Muscle of leg (tissue), 11 donors: Measurements from ENCODE around the gene ITIH1. TPM values are rescaled to one million over a fixed set of nuclear protein-coding genes. Genes with fewer than 3 reads are reported as not detected.
A peak's percentile ranks its signal among the peaks of the same experiment; 100 is the strongest.

Experiments
- DNase-seq: peaks from one replicate; pipeline ENCODE4 v3.0.0; 2013
- H3K27ac ChIP-seq: one replicate; pipeline ENCODE4 v1.5.1; 2013; ENCODE audit warnings: mild to moderate bottlenecking, low read length, control low read depth
- H3K27me3 ChIP-seq: one replicate; pipeline ENCODE4 v1.6.1; 2013; ENCODE audit warnings: low read length; ENCODE audit not compliant: control insufficient read depth, insufficient read depth
- H3K36me3 ChIP-seq: one replicate; pipeline ENCODE4 v1.6.1; 2013; ENCODE audit warnings: low read length; ENCODE audit not compliant: control insufficient read depth, insufficient read depth
- H3K4me1 ChIP-seq: one replicate; pipeline ENCODE4 v1.6.1; 2013; ENCODE audit warnings: low read length; ENCODE audit not compliant: control insufficient read depth, insufficient read depth
- H3K4me3 ChIP-seq: one replicate; pipeline ENCODE4 v1.5.1; 2013; ENCODE audit warnings: low read length, control low read depth
- H3K9me3 ChIP-seq: replicated peaks from 2 replicates; pipeline ENCODE4 v1.6.1; 2013; ENCODE audit warnings: low read depth, low read length; ENCODE audit not compliant: control insufficient read depth
- WGBS: methylation state at CpG from one replicate; pipeline ENCODE4 v1.1.5; 2013; ENCODE audit warnings: missing lambda C conversion rate; ENCODE audit not compliant: insufficient coverage; 5-methylcytosine and 5-hydroxymethylcytosine counted together
- polyA plus RNA-seq, 8 donors: library from polyadenylated mRNA; unstranded; fragments of 120-200 nt; gene quantifications; one replicate each; pipeline versions ENCODE4 v1.2.1 to v1.2.3, GENCODE V29; 2013; ENCODE audit warnings: inconsistent platforms in 1 of 8, low replicate concordance in 1 of 8; ENCODE audit not compliant: insufficient read length in 8 of 8, insufficient read depth in 1 of 8
- total RNA-seq: library from RNA; stranded (reverse); fragments of 120-200 nt; gene quantifications from one replicate; pipeline ENCODE4 v1.2.4, GENCODE V29; 2013

Gene ITIH1
- total and polyA plus RNA-seq, 9 donors, result 0.22 to 3.3 (median 1.5) TPM; not detected in 6

- H3K4me3 ChIP-seq, result no peak overlapping the region
- H3K4me1 ChIP-seq, result peaks cover 29% of the 10 kb centered on the region
- no peak overlapping the region for H3K27ac ChIP-seq
- DNase-seq, result no peak
- WGBS, result 86% methylated on average over 7 of the region's 7 CpGs
- no peaks in the 10 kb centered on the region for H3K27me3 ChIP-seq
- H3K36me3 ChIP-seq, result no peaks in the 10 kb centered on the region
- no peaks in the 10 kb centered on the region for H3K9me3 ChIP-seq
These were observed 12.9 kb downstream of the ITIH1 start for GRCh38 chr3:52790337-52790736.

DNA sequence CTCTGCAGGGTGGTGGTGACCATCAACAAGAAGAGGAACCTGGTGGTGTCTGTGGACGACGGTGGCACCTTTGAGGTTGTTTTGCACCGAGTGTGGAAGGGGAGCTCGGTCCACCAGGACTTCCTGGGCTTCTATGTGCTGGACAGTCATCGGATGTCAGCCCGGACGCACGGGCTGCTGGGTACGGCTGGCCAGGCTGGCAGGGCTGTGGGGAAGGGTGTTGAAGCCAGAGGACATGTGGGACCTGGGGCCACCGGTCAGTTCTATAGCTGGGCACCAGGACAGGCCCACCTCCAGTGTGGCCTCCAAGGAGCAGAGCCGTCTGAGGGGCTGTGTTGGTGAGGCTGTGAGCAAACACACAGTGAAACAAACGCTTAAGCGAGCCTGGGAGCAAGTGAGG lies 13.3 kb downstream of the ITIH1 start:
- H3K36me3 ChIP-seq, result no peaks in the 10 kb centered on the region
- H3K27ac ChIP-seq, result no peak overlapping the region
- H3K4me3 ChIP-seq, result no peak overlapping the region
- peaks cover 29% of the 10 kb centered on the region for H3K4me1 ChIP-seq
- no peaks in the 10 kb centered on the region for H3K27me3 ChIP-seq
- no peak for DNase-seq
- 82% methylated on average over 13 of the region's 13 CpGs for WGBS
- no peaks in the 10 kb centered on the region for H3K9me3 ChIP-seq

DNA sequence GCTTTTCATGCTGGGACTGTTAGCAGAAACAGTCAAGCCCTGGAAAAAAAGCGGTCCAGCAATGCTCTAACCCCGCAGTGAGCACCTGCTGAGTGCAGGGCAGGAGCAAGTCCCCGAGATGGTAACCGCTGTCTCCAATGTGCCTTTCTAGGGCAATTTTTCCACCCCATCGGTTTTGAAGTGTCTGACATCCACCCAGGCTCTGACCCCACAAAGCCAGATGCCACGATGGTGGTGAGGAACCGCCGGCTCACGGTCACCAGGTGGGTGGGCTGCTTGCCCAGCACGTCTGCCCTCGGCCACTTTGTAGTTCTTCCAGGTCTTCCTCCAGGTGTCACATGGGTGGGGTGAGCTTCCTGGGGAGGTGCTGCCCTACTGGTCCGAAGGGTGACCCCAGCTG lies 14.0 kb downstream of the ITIH1 start:
- no peak overlapping the region for H3K4me3 ChIP-seq
- H3K4me1 ChIP-seq, result peaks cover 29% of the 10 kb centered on the region
- H3K9me3 ChIP-seq, result no peaks in the 10 kb centered on the region
- WGBS, result 81% methylated on average over 11 of the region's 12 CpGs
- H3K27me3 ChIP-seq, result no peaks in the 10 kb centered on the region
- no peak for DNase-seq
- no peaks in the 10 kb centered on the region for H3K36me3 ChIP-seq
- H3K27ac ChIP-seq, result no peak overlapping the region

- WGBS, result 67% methylated on average over 4 of the region's 4 CpGs
- no peaks in the 10 kb centered on the region for H3K27me3 ChIP-seq
- H3K9me3 ChIP-seq, result no peaks in the 10 kb centered on the region
- H3K4me3 ChIP-seq, result no peak overlapping the region
- no peaks in the 10 kb centered on the region for H3K36me3 ChIP-seq
- H3K4me1 ChIP-seq, result peaks cover 29% of the 10 kb centered on the region
- DNase-seq, result no peak
- no peak overlapping the region for H3K27ac ChIP-seq
These were observed 14.5 kb downstream of the ITIH1 start for GRCh38 chr3:52791928-52792327.

DNA sequence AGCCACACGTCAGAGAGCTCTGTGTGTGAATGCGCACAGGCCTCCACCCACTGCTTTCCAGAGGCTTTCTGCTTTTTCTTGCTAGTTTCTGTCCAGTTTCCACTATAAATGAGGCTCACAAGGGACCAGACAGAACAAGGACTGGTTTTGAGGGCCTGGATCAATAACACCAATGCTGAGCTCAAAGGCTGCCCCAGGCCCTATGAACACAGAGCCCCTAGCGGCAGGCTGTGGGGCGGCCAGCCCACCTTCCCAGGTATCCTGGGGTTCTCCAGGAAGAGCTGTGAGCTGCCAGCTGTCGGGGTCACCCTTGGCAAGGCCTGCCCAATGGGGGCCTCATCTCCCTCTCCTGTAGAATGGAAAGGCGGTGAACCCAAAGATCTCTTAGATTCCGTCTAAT lies 15.0 kb downstream of the ITIH1 start:
- no peak overlapping the region for H3K4me3 ChIP-seq
- no peaks in the 10 kb centered on the region for H3K36me3 ChIP-seq
- H3K27ac ChIP-seq, result no peak overlapping the region
- H3K27me3 ChIP-seq, result no peaks in the 10 kb centered on the region
- WGBS, result 76% methylated on average over 6 of the region's 7 CpGs
- H3K9me3 ChIP-seq, result no peaks in the 10 kb centered on the region
- DNase-seq, result no peak
- H3K4me1 ChIP-seq, result peaks cover 29% of the 10 kb centered on the region

DNA sequence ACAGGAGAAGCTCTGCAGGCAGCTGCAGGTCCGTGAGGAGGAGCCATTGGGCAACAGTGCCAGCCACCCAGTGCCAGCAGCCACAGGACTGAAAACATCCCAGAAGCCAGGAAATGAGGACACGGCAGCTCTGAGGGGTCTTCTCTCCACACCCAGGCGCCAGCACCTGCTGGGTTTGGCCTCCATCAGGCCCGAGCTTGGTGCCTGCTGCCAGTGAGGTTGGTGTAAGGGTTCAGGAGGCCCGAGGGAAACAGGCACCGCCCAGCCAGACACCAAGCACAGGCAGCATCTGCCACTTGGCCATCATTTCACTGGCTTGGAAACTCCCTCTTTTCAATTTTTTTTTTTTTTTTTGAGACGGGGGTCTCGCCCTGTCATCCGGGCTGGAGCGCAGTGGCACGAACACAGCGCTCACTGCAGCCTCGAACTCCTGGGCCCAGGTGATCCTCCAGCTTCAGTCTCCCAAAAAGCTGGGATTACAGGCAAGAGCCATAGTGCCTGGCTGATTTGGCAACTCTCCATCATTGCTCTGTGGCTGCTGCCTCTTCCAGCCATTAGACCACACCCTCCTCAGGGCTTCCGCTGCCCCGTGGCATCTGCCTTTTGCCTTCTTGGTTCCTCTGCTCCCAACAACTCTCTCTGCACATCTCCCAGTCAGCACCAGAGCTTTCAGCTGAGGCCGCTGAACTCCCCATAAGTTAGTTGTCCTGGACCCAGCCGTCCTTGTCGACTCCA lies 15.7 kb downstream of the ITIH1 start:
- H3K4me3 ChIP-seq, result no peak overlapping the region
- peak; percentile 43 for DNase-seq
- no peaks in the 10 kb centered on the region for H3K36me3 ChIP-seq
- H3K4me1 ChIP-seq, result peaks cover 29% of the 10 kb centered on the region
- no peaks in the 10 kb centered on the region for H3K27me3 ChIP-seq
- H3K9me3 ChIP-seq, result no peaks in the 10 kb centered on the region
- 72% methylated on average over 14 of the region's 18 CpGs for WGBS
- no peak overlapping the region for H3K27ac ChIP-seq

GRCh38 chr3:52793702-52794611 lies 16.6 kb downstream of the ITIH1 start:
- H3K4me1 ChIP-seq, result peaks cover 29% of the 10 kb centered on the region
- H3K9me3 ChIP-seq, result no peaks in the 10 kb centered on the region
- H3K27ac ChIP-seq, result peak overlapping the region; percentile 13
- no peaks in the 10 kb centered on the region for H3K27me3 ChIP-seq
- H3K4me3 ChIP-seq, result no peak overlapping the region
- H3K36me3 ChIP-seq, result no peaks in the 10 kb centered on the region
- DNase-seq, result peak; percentile 31
- 57% methylated on average over 8 of the region's 9 CpGs for WGBS

GRCh38 chr3:52794612-52795099 lies 17.3 kb downstream of the ITIH1 start, which contains the start of gene ITIH3:
Gene ITIH3 (plus strand): TSS chr3:52794796. CDS start chr3:52794804, 8 bp downstream.
- WGBS, result 54% methylated on average over 10 of the region's 10 CpGs
- Histone ChIP-seq H3K9me3 (no peaks in the 10 kb centered on the region), H3K27me3 (no peaks in the 10 kb centered on the region), H3K4me1 (peaks cover 29% of the 10 kb centered on the region), H3K27ac (peak within 1 kb of the TSS; percentile 13), H3K36me3 (no peaks in the 10 kb centered on the region), H3K4me3 (no peak within 1 kb of the TSS)
- no peak for DNase-seq

DNA sequence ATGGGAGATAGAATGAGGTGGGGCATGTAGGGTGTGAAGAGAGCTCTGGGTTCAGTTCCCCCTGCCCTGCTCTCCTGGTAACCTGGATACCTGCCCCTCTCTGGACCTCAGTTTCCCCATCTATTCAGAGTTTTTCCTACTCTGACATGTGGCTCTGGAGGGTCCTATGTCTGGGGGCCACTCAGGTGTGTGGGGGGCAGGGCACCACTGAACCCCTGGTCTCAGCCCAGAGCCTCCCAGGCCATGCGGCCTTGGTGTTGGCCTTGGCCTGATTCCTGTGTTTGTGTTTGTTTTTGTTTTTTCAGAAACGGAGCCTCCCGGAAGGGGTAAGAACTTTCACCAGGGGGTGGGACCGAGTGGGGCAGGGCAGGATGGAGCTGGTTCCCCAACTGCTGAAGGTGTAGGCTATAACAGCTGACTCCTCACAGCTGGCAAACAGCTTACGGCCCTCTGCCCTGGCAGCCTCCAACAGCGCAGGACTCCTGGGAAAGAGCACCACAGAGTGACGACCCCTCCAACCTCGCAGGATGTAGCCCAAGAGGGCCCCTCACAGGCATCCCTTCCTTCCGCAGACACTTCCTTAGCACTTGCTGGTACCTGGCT lies 18.0 kb downstream of the ITIH1 start:
- no peak overlapping the region for H3K27ac ChIP-seq
- H3K27me3 ChIP-seq, result no peaks in the 10 kb centered on the region
- no peaks in the 10 kb centered on the region for H3K9me3 ChIP-seq
- WGBS, result 13% methylated on average over 4 of the region's 9 CpGs
- no peaks in the 10 kb centered on the region for H3K36me3 ChIP-seq
- peaks cover 29% of the 10 kb centered on the region for H3K4me1 ChIP-seq
- H3K4me3 ChIP-seq, result no peak overlapping the region
- no peak for DNase-seq

GRCh38 chr3:52796411-52796810 lies 19.0 kb downstream of the ITIH1 start:
- Histone ChIP-seq H3K36me3 (no peaks in the 10 kb centered on the region), H3K27ac (no peak overlapping the region), H3K9me3 (no peaks in the 10 kb centered on the region), H3K4me3 (no peak overlapping the region), H3K4me1 (peaks cover 29% of the 10 kb centered on the region), H3K27me3 (no peaks in the 10 kb centered on the region)
- DNase-seq, result no peak
- WGBS, result 89% methylated on average over 6 of the region's 9 CpGs
